ENCODE data around the gene HMGCLL1. TPM values are rescaled to one million over a fixed set of nuclear protein-coding genes. Genes with fewer than 3 reads are reported as not detected.

The HMGCLL1 gene
- total RNA-seq, 4 donors from 2014 or later: 2.2 TPM; not detected in 3

- Histone ChIP-seq H3K9me3 (no peaks in the 10 kb centered on the region), H3K4me1 (no peaks in the 10 kb centered on the region), H3K27me3 (no peaks in the 10 kb centered on the region), H3K4me3 (no peak overlapping the region), H3K27ac (no peak overlapping the region), H3K36me3 (no peaks in the 10 kb centered on the region)
- no peak for TF ChIP-seq POLR2A (IDR thresholded peaks at IDR 0.05)
- no peak for TF ChIP-seq CTCF (IDR thresholded peaks at IDR 0.05)
- DNase-seq: no peak
These were observed 104.6 kb downstream of the HMGCLL1 start for GRCh38 chr6:55474382-55474781.

GRCh38 chr6:55473722-55474121 is 105.3 kb downstream of the HMGCLL1 start:
- H3K27me3 ChIP-seq: no peaks in the 10 kb centered on the region
- no peaks in the 10 kb centered on the region for H3K9me3 ChIP-seq
- no peak overlapping the region for H3K27ac ChIP-seq
- no peak for DNase-seq
- TF ChIP-seq CTCF (IDR thresholded peaks at IDR 0.05): no peak
- TF ChIP-seq POLR2A (IDR thresholded peaks at IDR 0.05): no peak
- no peak overlapping the region for H3K4me3 ChIP-seq
- H3K36me3 ChIP-seq: no peaks in the 10 kb centered on the region
- H3K4me1 ChIP-seq: no peaks in the 10 kb centered on the region

- no peak for DNase-seq
- Histone ChIP-seq H3K4me1 (no peaks in the 10 kb centered on the region), H3K9me3 (no peaks in the 10 kb centered on the region), H3K4me3 (no peak overlapping the region), H3K27me3 (no peaks in the 10 kb centered on the region), H3K27ac (no peak overlapping the region), H3K36me3 (no peaks in the 10 kb centered on the region)
- TF ChIP-seq POLR2A (IDR thresholded peaks at IDR 0.05): no peak
- no peak for TF ChIP-seq CTCF (IDR thresholded peaks at IDR 0.05)
These were observed 109.0 kb downstream of the HMGCLL1 start for GRCh38 chr6:55469951-55470366.

- Histone ChIP-seq H3K27ac (no peak overlapping the region), H3K4me1 (no peaks in the 10 kb centered on the region), H3K9me3 (no peaks in the 10 kb centered on the region), H3K27me3 (no peaks in the 10 kb centered on the region), H3K36me3 (no peaks in the 10 kb centered on the region), H3K4me3 (no peak overlapping the region)
- DNase-seq: no peak
- TF ChIP-seq POLR2A (IDR thresholded peaks at IDR 0.05) (no peak), CTCF (IDR thresholded peaks at IDR 0.05) (no peak)
These were observed 123.0 kb downstream of the HMGCLL1 start for GRCh38 chr6:55456016-55456415.

- H3K4me3 ChIP-seq: no peak overlapping the region
- no peaks in the 10 kb centered on the region for H3K36me3 ChIP-seq
- TF ChIP-seq POLR2A (IDR thresholded peaks at IDR 0.05) (no peak), CTCF (IDR thresholded peaks at IDR 0.05) (no peak)
- no peak overlapping the region for H3K27ac ChIP-seq
- no peaks in the 10 kb centered on the region for H3K27me3 ChIP-seq
- no peaks in the 10 kb centered on the region for H3K4me1 ChIP-seq
- no peak for DNase-seq
- H3K9me3 ChIP-seq: no peaks in the 10 kb centered on the region
These were observed 129.0 kb downstream of the HMGCLL1 start for GRCh38 chr6:55450005-55450404.

GRCh38 chr6:55449225-55449624 is 129.8 kb downstream of the HMGCLL1 start:
- H3K4me1 ChIP-seq: no peaks in the 10 kb centered on the region
- no peaks in the 10 kb centered on the region for H3K36me3 ChIP-seq
- no peaks in the 10 kb centered on the region for H3K27me3 ChIP-seq
- no peak overlapping the region for H3K27ac ChIP-seq
- no peak for TF ChIP-seq CTCF (IDR thresholded peaks at IDR 0.05)
- no peak for TF ChIP-seq POLR2A (IDR thresholded peaks at IDR 0.05)
- no peaks in the 10 kb centered on the region for H3K9me3 ChIP-seq
- no peak for DNase-seq
- H3K4me3 ChIP-seq: no peak overlapping the region
